Loucy (cell line): Measurements from ENCODE around the gene TMEM132D.

Source experiments
- H2AFZ ChIP-seq: fragments of 200-600 bp; sonication (generic); 2 replicates; pipeline ENCODE4 v1.6.0; 2016; ENCODE audit warnings: antibody characterized with exemption, mild to moderate bottlenecking, low read length, moderate library complexity
- H3F3A ChIP-seq: fragments of 200-600 bp; 2 replicates; pipeline ENCODE4 v1.6.0; 2016; ENCODE audit warnings: antibody characterized with exemption, low read depth, mild to moderate bottlenecking
- H3K27me3 ChIP-seq: fragments of 200-600 bp; sonication (generic); 2 replicates; pipeline ENCODE4 v1.6.1; 2014; ENCODE audit warnings: low read length, mild to moderate bottlenecking; ENCODE audit not compliant: insufficient read depth, poor library complexity, severe bottlenecking
- H3K36me3 ChIP-seq: fragments of 200-600 bp; sonication (generic); 2 replicates; pipeline ENCODE4 v1.6.1; 2016; ENCODE audit warnings: low read length; ENCODE audit not compliant: insufficient read depth
- H3K4me1 ChIP-seq: fragments of 200-600 bp; sonication (generic); 2 replicates; pipeline ENCODE4 v1.5.1; 2014; ENCODE audit warnings: low read length, mild to moderate bottlenecking; ENCODE audit not compliant: insufficient read depth, poor library complexity, severe bottlenecking
- H3K4me2 ChIP-seq: fragments of 200-600 bp; sonication (generic); 2 replicates; pipeline ENCODE4 v1.6.0; 2014; ENCODE audit warnings: antibody characterized with exemption, low read length, low read depth, mild to moderate bottlenecking; ENCODE audit not compliant: poor library complexity, severe bottlenecking
- H3K4me3 ChIP-seq: fragments of 200-600 bp; sonication (generic); 2 replicates; pipeline ENCODE4 v1.5.1; 2014; ENCODE audit warnings: low read length, mild to moderate bottlenecking, mixed read lengths; ENCODE audit not compliant: poor library complexity, severe bottlenecking
- H3K79me2 ChIP-seq: fragments of 200-600 bp; sonication (generic); 2 replicates; pipeline ENCODE4 v1.6.1; 2014; ENCODE audit warnings: low read length; ENCODE audit not compliant: insufficient read depth
- H3K9ac ChIP-seq: fragments of 200-600 bp; sonication (generic); 2 replicates; pipeline ENCODE4 v1.6.0; 2014; ENCODE audit warnings: mild to moderate bottlenecking, low read depth, low read length, moderate library complexity; ENCODE audit not compliant: poor library complexity, severe bottlenecking
- H3K9me2 ChIP-seq: fragments of 200-600 bp; sonication (generic); replicated peaks from 2 replicates; pipeline ENCODE4 v1.6.1; 2016; ENCODE audit warnings: low read depth, low read length, mixed read lengths
- H3K9me3 ChIP-seq: fragments of 200-600 bp; sonication (generic); 2 replicates; pipeline ENCODE4 v1.6.1; 2014; ENCODE audit warnings: mild to moderate bottlenecking, antibody characterized with exemption, low read length, low read depth; ENCODE audit not compliant: insufficient read depth
- H4K20me1 ChIP-seq: fragments of 200-600 bp; sonication (generic); 2 replicates; pipeline ENCODE4 v1.6.0; 2014; ENCODE audit warnings: antibody characterized with exemption, low read length, mild to moderate bottlenecking; ENCODE audit not compliant: insufficient read depth, poor library complexity, severe bottlenecking
- CTCF ChIP-seq: fragments of 200-600 bp; sonication (generic); conservative IDR thresholded peaks from 2 replicates; pipeline ENCODE4 v1.5.1; 2014; ENCODE audit warnings: mild to moderate bottlenecking, antibody characterized with exemption, low read length
- EZH2phosphoT487 ChIP-seq: fragments of 200-600 bp; IDR thresholded peaks from 2 replicates; pipeline ENCODE4 v1.6.1; 2018; ENCODE audit warnings: antibody characterized with exemption, mild to moderate bottlenecking, moderate library complexity, borderline replicate concordance

Gene TMEM132D

GRCh38 chr12:129870796-129871195 lies 33.0 kb downstream of the TMEM132D start:
- Histone ChIP-seq H3K9me3 (no peaks in the 10 kb centered on the region), H3K9ac (no peak overlapping the region), H3K4me2 (no peak overlapping the region), H3K4me1 (no peaks in the 10 kb centered on the region), H3K27me3 (no peaks in the 10 kb centered on the region), H3K4me3 (no peak overlapping the region), H3K9me2 (no peaks in the 10 kb centered on the region), H4K20me1 (no peaks in the 10 kb centered on the region), H3K79me2 (no peaks in the 10 kb centered on the region), H2AFZ (no peak overlapping the region), H3K36me3 (no peaks in the 10 kb centered on the region), H3F3A (no peaks in the 10 kb centered on the region)
- TF ChIP-seq CTCF (no peak), EZH2phosphoT487 (no peak)

GRCh38 chr12:129870136-129870535 lies 33.7 kb downstream of the TMEM132D start:
- Histone ChIP-seq H3K4me2 (no peak overlapping the region), H4K20me1 (no peaks in the 10 kb centered on the region), H3K27me3 (no peaks in the 10 kb centered on the region), H3F3A (no peaks in the 10 kb centered on the region), H3K79me2 (no peaks in the 10 kb centered on the region), H3K36me3 (no peaks in the 10 kb centered on the region), H3K4me3 (no peak overlapping the region), H3K9me2 (no peaks in the 10 kb centered on the region), H3K9me3 (no peaks in the 10 kb centered on the region), H3K4me1 (no peaks in the 10 kb centered on the region), H2AFZ (no peak overlapping the region), H3K9ac (no peak overlapping the region)
- TF ChIP-seq CTCF: no peak
- no peak for TF ChIP-seq EZH2phosphoT487

- Histone ChIP-seq H3K27me3 (no peaks in the 10 kb centered on the region), H3K4me2 (no peak overlapping the region), H3F3A (no peaks in the 10 kb centered on the region), H2AFZ (no peak overlapping the region), H3K4me3 (no peak overlapping the region), H3K4me1 (no peaks in the 10 kb centered on the region), H3K9me3 (no peaks in the 10 kb centered on the region), H3K9me2 (no peaks in the 10 kb centered on the region), H3K36me3 (no peaks in the 10 kb centered on the region), H3K79me2 (no peaks in the 10 kb centered on the region), H4K20me1 (no peaks in the 10 kb centered on the region), H3K9ac (no peak overlapping the region)
- TF ChIP-seq CTCF: no peak
- TF ChIP-seq EZH2phosphoT487: no peak
These were observed 35.2 kb downstream of the TMEM132D start for GRCh38 chr12:129868575-129868974.
